Adrenal gland (tissue), 12 donors: ENCODE results near the gene IL17RB. TPM values are rescaled to one million over a fixed set of nuclear protein-coding genes. Genes with fewer than 3 reads are reported as not detected.

Experiments
- DNase-seq, 7 donors: peaks; one replicate each; pipeline ENCODE4 v3.0.0-alpha.2; 2019 to 2020
- H3K27ac ChIP-seq, 5 donors: fragments of 200-600 bp; sonication (generic) in 4 of 5; 1 replicate in 3 of 5; 2 replicates in 2 of 5; pipeline versions ENCODE4 v1.5.1 to v1.8.0; 2016 to 2020; ENCODE audit warnings: mild to moderate bottlenecking in 1 of 5
- H3K27me3 ChIP-seq: fragments of 200-600 bp; 2 replicates; pipeline ENCODE4 v1.8.0; 2021
- H3K36me3 ChIP-seq, 2 donors: fragments of 200-600 bp; replicated peaks in 1 of 2; 1 replicate in 1 of 2; 2 replicates in 1 of 2; pipeline versions ENCODE4 v1.5.1 to v1.8.0; 2018 to 2022
- H3K4me1 ChIP-seq, 2 donors: fragments of 200-600 bp; replicated peaks in 1 of 2; 1 replicate in 1 of 2; 2 replicates in 1 of 2; pipeline versions ENCODE4 v1.5.1 to v1.8.0; 2018 to 2021
- H3K4me3 ChIP-seq, 4 donors: fragments of 200-600 bp; sonication (generic) in 3 of 4; one replicate each; pipeline ENCODE4 v1.5.1; 2016 to 2018
- H3K9me3 ChIP-seq, 3 donors: fragments of 200-600 bp; sonication (generic) in 1 of 3; replicated peaks in 1 of 3; 1 replicate in 2 of 3; 2 replicates in 1 of 3; pipeline versions ENCODE4 v1.5.1 to v1.8.0; 2016 to 2021
- CTCF ChIP-seq, 6 experiments: fragments of 450-650 bp in 4 of 6; fragments of 200-600 bp in 2 of 6; sonication (generic) in 1 of 6; IDR thresholded peaks; 1 replicate in 5 of 6; 2 replicates in 1 of 6; pipeline versions ENCODE4 v1.5.1 to v1.8.0; 2016 to 2021; ENCODE audit warnings: antibody characterized with exemption in 6 of 6, mild to moderate bottlenecking in 2 of 6, moderate library complexity in 1 of 6
- POLR2A ChIP-seq, 2 donors: fragments of 450-650 bp; IDR thresholded peaks; one replicate each; pipeline ENCODE4 v1.6.1; 2017; ENCODE audit warnings: antibody characterized with exemption in 2 of 2, mild to moderate bottlenecking in 2 of 2, moderate library complexity in 1 of 2
- WGBS, 4 donors: extraction: QIAGEN DNeasy Blood & Tissue Kit in 2 of 4; methylation state at CpG; one replicate each; pipeline versions ENCODE4 v1.1.5 to v1.1.7; 2013 to 2017; 5-methylcytosine and 5-hydroxymethylcytosine counted together
- intact Hi-C, 2 donors: fragments of 100-400 bp; cut with DNase I; formaldehyde crosslinking; loops; one replicate each; pipeline versions ENCODE4 v1.14.1 to v1.15.0; 2022 to 2023
- polyA plus RNA-seq, 3 donors: library from polyadenylated mRNA; stranded (reverse); fragments of 200-250 nt in 2 of 3; fragments of 350-450 nt in 1 of 3; fragmentation: Illumina TruSeq in 1 of 3; extraction: RNeasy Lipid Tissue Mini Kit (QIAGEN cat#74804) in 1 of 3; gene quantifications; one replicate each; pipeline ENCODE4 v1.2.3, GENCODE V29; 2013 to 2014
- total RNA-seq, 9 donors: library from RNA; depleted of rRNA in 4 of 9; stranded (reverse); fragments of >200 nt in 4 of 9; fragments of 120-200 nt in 1 of 9; fragmentation: NEBNext Ultra II Directional in 1 of 9; extraction: Animal tissue kit (Norgen Biotek cat#: 25700) in 1 of 9; gene quantifications; one replicate each; pipeline versions ENCODE4 v1.1.0 to v1.2.4, GENCODE V29; 2013 to 2023
- donor health status: healthy with polysubstance abuse.
- donor health status: Bipolar disorder and iron deficiency.
- donor health status: DM: yes; HTN: yes; CAD: no.
- donor health status: DM: no; HTN: no; CAD: no.
- donor health status: DM: no; HTN: no; CAD: no.
- donor health status: DM: yes; HTN: yes; CAD: no.

Gene IL17RB
- total and polyA plus RNA-seq, 12 donors, result 0.35 to 12.0 (median 2.1) TPM

GRCh38 chr3:53803124-53803815 is 43.1 kb upstream of the IL17RB start:
- TF ChIP-seq POLR2A (IDR thresholded peaks at IDR 0.05) (no peak), CTCF (IDR thresholded peaks at IDR 0.05) (no peak)
- Histone ChIP-seq H3K27me3 (no peaks in the 10 kb centered on the region), H3K27ac (no peak overlapping the region), H3K9me3 (no peaks in the 10 kb centered on the region), H3K4me1 (peaks cover 10% of the 10 kb centered on the region in 2 donors), H3K36me3 (peaks cover 0 to 9% of the 10 kb centered on the region in 2 donors), H3K4me3 (no peak overlapping the region)
- intact Hi-C loops, result no loop called here
- WGBS, 4 donors, result 90 to 97% (median 92%) methylated on average over 3 to 18 of the region's 18 CpGs
- DNase-seq, result peak in 1 of 7 donors; percentile 51

- DNase-seq, result peak in 2 of 7 donors; percentile 9 to 46
These were observed 42.3 kb upstream of the IL17RB start for GRCh38 chr3:53803816-53804695.

GRCh38 chr3:53804697-53805462 is 41.5 kb upstream of the IL17RB start:
- Histone ChIP-seq H3K27ac (peak overlapping the region in 1 of 5 donors; percentile 10), H3K9me3 (no peaks in the 10 kb centered on the region), H3K27me3 (no peaks in the 10 kb centered on the region), H3K36me3 (peaks cover 0 to 20% of the 10 kb centered on the region in 2 donors), H3K4me1 (peaks cover 10% of the 10 kb centered on the region in 2 donors), H3K4me3 (no peak overlapping the region)
- TF ChIP-seq POLR2A (IDR thresholded peaks at IDR 0.05), result no peak
- no peak for TF ChIP-seq CTCF (IDR thresholded peaks at IDR 0.05)
- intact Hi-C loops, result no loop called here
- DNase-seq, result peak in 2 of 7 donors; percentile 3 to 49
- 63 to 68% (median 66%) methylated on average over 11 to 14 of the region's 14 CpGs for WGBS, 4 donors

More at GRCh38 chr3:53803816-53804695, 42.3 kb upstream of the IL17RB start:
- TF ChIP-seq POLR2A (IDR thresholded peaks at IDR 0.05) (no peak), CTCF (IDR thresholded peaks at IDR 0.05) (no peak)
- Histone ChIP-seq H3K27me3 (no peaks in the 10 kb centered on the region), H3K27ac (no peak overlapping the region), H3K4me1 (peaks cover 10% of the 10 kb centered on the region in 2 donors), H3K36me3 (peaks cover 0 to 17% of the 10 kb centered on the region in 2 donors), H3K9me3 (no peaks in the 10 kb centered on the region), H3K4me3 (no peak overlapping the region)
- 80 to 86% (median 84%) methylated on average over 20 of the region's 20 CpGs for WGBS, 4 donors
- intact Hi-C loops, result no loop called here
